H1 (cell line): ENCODE measurements around the gene GP5. TPM values are rescaled to one million over a fixed set of nuclear protein-coding genes. Genes with fewer than 3 reads are reported as not detected.

Experiments used
- CTCF ChIA-PET: fragments of 300-600 bp; sonication (Branson Sonifier 250); formaldehyde crosslinking; loops from one replicate; lab custom pipeline; 2021; ENCODE audit not compliant: partially characterized antibody; lab: Charles Lee
- POLR2A ChIA-PET: fragments of 300-600 bp; sonication (Branson Sonifier 250); formaldehyde crosslinking; loops from one replicate; lab custom pipeline; 2021; ENCODE audit warnings: inconsistent platforms; ENCODE audit not compliant: partially characterized antibody; lab: Charles Lee
- DNase-seq, 2 experiments: peaks; one replicate each; pipeline versions ENCODE4 v3.0.0 to v3.0.0-alpha.2; 2010 to 2022; ENCODE audit warnings: low spot score in 2 of 2, low read depth in 1 of 2, mixed read lengths in 1 of 2
- FAIRE-seq: peaks from 2 replicates; lab custom pipeline; 2011; peaks lifted over from hg19 to GRCh38; lab: Jason Lieb, UNC
- H2AFZ ChIP-seq: 2 replicates; pipeline ENCODE4 v1.8.1; 2012; ENCODE audit warnings: low read length, inconsistent platforms
- H2AK5ac ChIP-seq: 2 replicates; pipeline ENCODE4 v1.6.1; 2013; ENCODE audit warnings: low read depth, low read length
- H2BK120ac ChIP-seq: replicated peaks from 2 replicates; pipeline ENCODE3; 2013; ENCODE audit warnings: low read depth, low read length, inconsistent platforms
- H2BK12ac ChIP-seq: 2 replicates; pipeline ENCODE4 v1.6.1; 2013; ENCODE audit warnings: low read depth, low read length
- H2BK15ac ChIP-seq: 2 replicates; pipeline ENCODE4 v1.6.1; 2013; ENCODE audit warnings: low read length
- H2BK20ac ChIP-seq: 2 replicates; pipeline ENCODE4 v1.6.1; 2013; ENCODE audit warnings: low read length
- H2BK5ac ChIP-seq: 2 replicates; pipeline ENCODE4 v1.6.1; 2013; ENCODE audit warnings: low read depth, low read length
- H3K14ac ChIP-seq: 2 replicates; pipeline ENCODE4 v1.6.1; 2013; ENCODE audit warnings: inconsistent platforms; ENCODE audit not compliant: insufficient read length
- H3K18ac ChIP-seq: 2 replicates; pipeline ENCODE4 v1.6.1; 2013; ENCODE audit warnings: low read length; ENCODE audit errors: extremely low read depth
- H3K23ac ChIP-seq: 2 replicates; pipeline ENCODE4 v1.6.1; 2013; ENCODE audit warnings: inconsistent platforms; ENCODE audit not compliant: insufficient read length
- H3K23me2 ChIP-seq: 2 replicates; pipeline ENCODE4 v1.6.1; 2013; ENCODE audit warnings: low read depth, low read length
- H3K27ac ChIP-seq: 2 replicates; pipeline ENCODE4 v1.6.1; 2011; ENCODE audit warnings: low read depth, low read length, inconsistent platforms
- H3K27me3 ChIP-seq, 4 experiments: replicated peaks in 1 of 4; 1 replicate in 1 of 4; 2 replicates in 3 of 4; pipeline versions ENCODE4 v1.6.1 to v1.8.1; 2011 to 2013; ENCODE audit warnings: low read length in 3 of 4, mild to moderate bottlenecking in 3 of 4, inconsistent platforms in 2 of 4, mixed read lengths in 2 of 4, moderate library complexity in 1 of 4; ENCODE audit not compliant: control insufficient read depth in 3 of 4, insufficient read depth in 3 of 4; ENCODE audit errors: extremely low read depth in 1 of 4
- H3K36me3 ChIP-seq, 4 experiments: 2 replicates each; pipeline versions ENCODE4 v1.6.1 to v1.8.1; 2011 to 2013; ENCODE audit warnings: mild to moderate bottlenecking in 4 of 4, low read length in 3 of 4, moderate library complexity in 2 of 4, control low read depth in 1 of 4, inconsistent platforms in 1 of 4; ENCODE audit not compliant: insufficient read depth in 4 of 4, control insufficient read depth in 2 of 4
- H3K4ac ChIP-seq: replicated peaks from 2 replicates; pipeline ENCODE3; 2013; ENCODE audit warnings: low read length, low read depth, mixed read lengths, inconsistent platforms; ENCODE audit not compliant: insufficient read length
- H3K4me1 ChIP-seq, 4 experiments: replicated peaks in 1 of 4; 1 replicate in 1 of 4; 2 replicates in 3 of 4; pipeline versions ENCODE4 v1.6.1 to v1.8.1; 2011 to 2013; ENCODE audit warnings: low read length in 3 of 4, inconsistent platforms in 2 of 4, mixed read lengths in 1 of 4; ENCODE audit not compliant: insufficient read depth in 4 of 4, control insufficient read depth in 3 of 4
- H3K4me2 ChIP-seq, 2 experiments: 2 replicates each; pipeline versions ENCODE4 v1.6.1 to v1.8.1; 2011 to 2013; ENCODE audit warnings: low read depth in 2 of 2, low read length in 2 of 2, control low read depth in 1 of 2, inconsistent platforms in 1 of 2, mild to moderate bottlenecking in 1 of 2; ENCODE audit not compliant: insufficient read depth in 1 of 2
- H3K4me3 ChIP-seq, 4 experiments: fragments of 200-600, 300-600 bp in 1 of 4; sonication (generic), shearing (Covaris generic), sonication (Bioruptor Twin) in 1 of 4; 2 replicates each; pipeline versions ENCODE4 v1.5.1 to v1.8.1; 2011 to 2016; ENCODE audit warnings: low read length in 4 of 4, low read depth in 3 of 4, control low read depth in 2 of 4, inconsistent platforms in 2 of 4, mild to moderate bottlenecking in 2 of 4, mixed read lengths in 1 of 4, moderate library complexity in 1 of 4; ENCODE audit not compliant: insufficient read depth in 2 of 4; ENCODE audit errors: extremely low read depth in 1 of 4
- H3K56ac ChIP-seq: replicated peaks from 2 replicates; pipeline ENCODE3; 2013; ENCODE audit warnings: low read depth, mild to moderate bottlenecking, mixed read lengths, low read length, inconsistent platforms; ENCODE audit not compliant: insufficient read length
- H3K79me1 ChIP-seq: 2 replicates; pipeline ENCODE4 v1.6.1; 2013; ENCODE audit warnings: low read depth, low read length, control low read depth
- H3K79me2 ChIP-seq, 2 experiments: 2 replicates each; pipeline versions ENCODE4 v1.6.1 to v1.8.1; 2012 to 2013; ENCODE audit warnings: low read length in 2 of 2, mild to moderate bottlenecking in 2 of 2, inconsistent platforms in 1 of 2; ENCODE audit not compliant: insufficient read depth in 2 of 2, control insufficient read depth in 1 of 2
- H3K9ac ChIP-seq, 4 experiments: replicated peaks in 1 of 4; 1 replicate in 1 of 4; 2 replicates in 3 of 4; pipeline versions ENCODE4 v1.6.1 to v1.8.1; 2011 to 2013; ENCODE audit warnings: low read depth in 3 of 4, low read length in 3 of 4, control low read depth in 2 of 4, mild to moderate bottlenecking in 2 of 4, moderate library complexity in 2 of 4, inconsistent platforms in 1 of 4; ENCODE audit errors: extremely low read depth in 1 of 4
- H3K9me3 ChIP-seq, 2 experiments: 2 replicates each; pipeline versions ENCODE4 v1.6.1 to v1.8.1; 2012 to 2013; ENCODE audit warnings: mild to moderate bottlenecking in 2 of 2, moderate library complexity in 2 of 2, control low read depth in 1 of 2, inconsistent platforms in 1 of 2, low read depth in 1 of 2, low read length in 1 of 2, mixed read lengths in 1 of 2; ENCODE audit not compliant: insufficient read depth in 2 of 2
- H4K20me1 ChIP-seq, 2 experiments: replicated peaks in 1 of 2; 2 replicates each; pipeline versions ENCODE3 to v1.8.1; 2011 to 2013; ENCODE audit warnings: inconsistent platforms in 2 of 2, low read length in 2 of 2, mild to moderate bottlenecking in 1 of 2; ENCODE audit not compliant: insufficient read depth in 2 of 2, control insufficient read depth in 1 of 2
- H4K5ac ChIP-seq: 2 replicates; pipeline ENCODE4 v1.6.1; 2013; ENCODE audit warnings: low read length, low read depth, mixed read lengths, inconsistent platforms; ENCODE audit not compliant: insufficient read length
- H4K8ac ChIP-seq: 2 replicates; pipeline ENCODE4 v1.8.0; 2013; ENCODE audit warnings: mild to moderate bottlenecking, moderate library complexity, low read length, inconsistent platforms; ENCODE audit not compliant: insufficient read depth; ENCODE audit errors: extremely low read depth
- H4K91ac ChIP-seq: replicated peaks from 2 replicates; pipeline ENCODE3; 2013; ENCODE audit warnings: low read length, mixed read lengths, inconsistent platforms; ENCODE audit not compliant: insufficient read length
- RBBP5 ChIP-seq: IDR thresholded peaks from 2 replicates; pipeline ENCODE4 v1.7.1; 2012; ENCODE audit warnings: low read depth, mild to moderate bottlenecking, inconsistent platforms, low read length, moderate library complexity, borderline replicate concordance
- WGBS, 2 experiments: shearing (Covaris generic) in 1 of 2; methylation state at CpG; one replicate each; pipeline versions ENCODE4 v1.1.6 to v1.1.7; 2013 to 2015; ENCODE audit warnings: low lambda C conversion rate in 2 of 2, mixed read lengths in 2 of 2, inconsistent platforms in 1 of 2, low coverage in 1 of 2, missing lambda C conversion rate in 1 of 2; ENCODE audit not compliant: insufficient replicate concordance in 2 of 2, insufficient coverage in 1 of 2, insufficient read length in 1 of 2; ENCODE audit errors: extremely low coverage in 1 of 2, missing lambda C conversion rate in 1 of 2; 5-methylcytosine and 5-hydroxymethylcytosine counted together
- polyA plus RNA-seq, 7 experiments: library from polyadenylated mRNA; depleted of rRNA in 3 of 7; stranded (reverse) in 5 of 7; unstranded in 2 of 7; fragments of >200 nt in 5 of 7; fragments of 200-250 nt in 2 of 7; gene quantifications; 1 replicate in 5 of 7; 2 replicates in 1 of 7; 4 replicates in 1 of 7; pipeline versions ENCODE4 v1.2.1 to v1.2.3, GENCODE V29; 2011 to 2013; ENCODE audit warnings: missing spikeins in 2 of 7, mixed read lengths in 2 of 7
- total RNA-seq: library from RNA; stranded (reverse); fragmentation: NEBNext Ultra II Directional; extraction: Animal tissue kit (Norgen Biotek cat#: 25700); gene quantifications from 2 replicates; pipeline ENCODE4 v1.2.1, GENCODE V29; 2021
- TF ChIP-seq, protein P1 (sequence below): IDR thresholded peaks from 2 replicates; pipeline ENCODE4 v1.6.1; 2012; ENCODE audit warnings: inconsistent platforms

The GP5 gene
- total and polyA plus RNA-seq, 2 of the 8 experiments (the other 6 are each of a cell fraction or from before 2014, with no cell fraction given): 0.13 to 0.14 TPM

GRCh38 chr3:194395778-194396538 is 3.1 kb downstream of the GP5 start:
- Histone ChIP-seq H2BK120ac (no peak overlapping the region), H3K4me1 (peaks cover 0 to 11% (median 5%) of the 10 kb centered on the region in 4 experiments; a peak in 5 of 7 replicates), H3K27me3 (peaks cover 16 to 35% (median 25%) of the 10 kb centered on the region in 4 experiments), H3K36me3 (no peaks in the 10 kb centered on the region), H2AK5ac (no peak overlapping the region), H3K79me1 (no peaks in the 10 kb centered on the region), H4K8ac (no peak overlapping the region), H4K20me1 (no peaks in the 10 kb centered on the region), H3K18ac (peak overlapping the region; percentile 83), H2BK5ac (no peak overlapping the region), H2AFZ (peak overlapping the region; percentile 66; the same call in 1 of the 2 replicates), H3K4ac (no peak overlapping the region), H3K27ac (no peak overlapping the region), H3K56ac (no peak overlapping the region), H3K4me2 (peak overlapping the region; percentile 64 to 80), H4K91ac (no peak overlapping the region), H3K4me3 (peak overlapping the region in 3 of 4 experiments; percentile 46 to 57 (median 51); a peak in 4 of 8 replicates), H2BK12ac (0 out of 2 replicates have a peak overlapping the region, but pooled peaks have one; percentile 50), H3K23me2 (peaks cover 3% of the 10 kb centered on the region), H3K9ac (no peak overlapping the region), H2BK20ac (no peak overlapping the region; the same call in 1 of the 2 replicates), H4K5ac (no peak overlapping the region), H3K9me3 (peaks cover 1 to 4% of the 10 kb centered on the region in 2 experiments; a peak in 2 of 4 replicates), H3K14ac (no peak overlapping the region), H2BK15ac (0 out of 2 replicates have a peak overlapping the region, but pooled peaks have one; percentile 61), H3K79me2 (no peaks in the 10 kb centered on the region), H3K23ac (no peak overlapping the region)
- TF ChIP-seq, protein P1, sequence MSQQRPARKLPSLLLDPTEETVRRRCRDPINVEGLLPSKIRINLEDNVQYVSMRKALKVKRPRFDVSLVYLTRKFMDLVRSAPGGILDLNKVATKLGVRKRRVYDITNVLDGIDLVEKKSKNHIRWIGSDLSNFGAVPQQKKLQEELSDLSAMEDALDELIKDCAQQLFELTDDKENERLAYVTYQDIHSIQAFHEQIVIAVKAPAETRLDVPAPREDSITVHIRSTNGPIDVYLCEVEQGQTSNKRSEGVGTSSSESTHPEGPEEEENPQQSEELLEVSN: 0 out of 2 replicates have a peak, but pooled peaks have one; percentile 36
- TF ChIP-seq RBBP5: no peak
- FAIRE-seq (no peak), DNase-seq (peak in 1 of 2 experiments; percentile 65)
- ChIA-PET POLR2A (interaction anchor here (0.6 to 3.0 kb wide), 5 partner anchors 13 to 183 kb away, joined by 3 to 15 read pairs (median 4); no protein-coding TSS in a partner anchor), CTCF (interaction anchor here (0.6 to 6.7 kb wide), 15 partner anchors 9 to 197 kb away, joined by 3 to 122 read pairs (median 4); partner anchors contain the start of gene LRRC15)
- WGBS, 2 experiments: 41% methylated on average over 26 of the region's 26 CpGs; no CpG with 5 or more reads in 1 of the 2 experiments
